ENCODE measurements around the gene IL17RA.

GRCh38 chr22:17035246-17035645 is 49.6 kb upstream of the IL17RA start:
- TF ChIP-seq, protein P1, sequence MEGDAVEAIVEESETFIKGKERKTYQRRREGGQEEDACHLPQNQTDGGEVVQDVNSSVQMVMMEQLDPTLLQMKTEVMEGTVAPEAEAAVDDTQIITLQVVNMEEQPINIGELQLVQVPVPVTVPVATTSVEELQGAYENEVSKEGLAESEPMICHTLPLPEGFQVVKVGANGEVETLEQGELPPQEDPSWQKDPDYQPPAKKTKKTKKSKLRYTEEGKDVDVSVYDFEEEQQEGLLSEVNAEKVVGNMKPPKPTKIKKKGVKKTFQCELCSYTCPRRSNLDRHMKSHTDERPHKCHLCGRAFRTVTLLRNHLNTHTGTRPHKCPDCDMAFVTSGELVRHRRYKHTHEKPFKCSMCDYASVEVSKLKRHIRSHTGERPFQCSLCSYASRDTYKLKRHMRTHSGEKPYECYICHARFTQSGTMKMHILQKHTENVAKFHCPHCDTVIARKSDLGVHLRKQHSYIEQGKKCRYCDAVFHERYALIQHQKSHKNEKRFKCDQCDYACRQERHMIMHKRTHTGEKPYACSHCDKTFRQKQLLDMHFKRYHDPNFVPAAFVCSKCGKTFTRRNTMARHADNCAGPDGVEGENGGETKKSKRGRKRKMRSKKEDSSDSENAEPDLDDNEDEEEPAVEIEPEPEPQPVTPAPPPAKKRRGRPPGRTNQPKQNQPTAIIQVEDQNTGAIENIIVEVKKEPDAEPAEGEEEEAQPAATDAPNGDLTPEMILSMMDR (IDR thresholded peaks at IDR 0.05 in 8 of 11, conservative IDR thresholded peaks at IDR 0.05 in 3 of 11): no peak
- TF ChIP-seq POLR2AphosphoS5 (IDR thresholded peaks at IDR 0.05): no peak
